HL-60/S4 treated with retinoic acid at 250 ng/mL for 4 days and 3 days (cell line): ENCODE measurements around the gene NDUFA9.

Experiments used
- in situ Hi-C: fragments of 300-500 bp; cut with MboI; formaldehyde crosslinking; loops from 2 replicates; pipeline ENCODE4 v1.7.0; 2022; ENCODE audit warnings: low sequenced_read_pairs

Gene NDUFA9

DNA sequence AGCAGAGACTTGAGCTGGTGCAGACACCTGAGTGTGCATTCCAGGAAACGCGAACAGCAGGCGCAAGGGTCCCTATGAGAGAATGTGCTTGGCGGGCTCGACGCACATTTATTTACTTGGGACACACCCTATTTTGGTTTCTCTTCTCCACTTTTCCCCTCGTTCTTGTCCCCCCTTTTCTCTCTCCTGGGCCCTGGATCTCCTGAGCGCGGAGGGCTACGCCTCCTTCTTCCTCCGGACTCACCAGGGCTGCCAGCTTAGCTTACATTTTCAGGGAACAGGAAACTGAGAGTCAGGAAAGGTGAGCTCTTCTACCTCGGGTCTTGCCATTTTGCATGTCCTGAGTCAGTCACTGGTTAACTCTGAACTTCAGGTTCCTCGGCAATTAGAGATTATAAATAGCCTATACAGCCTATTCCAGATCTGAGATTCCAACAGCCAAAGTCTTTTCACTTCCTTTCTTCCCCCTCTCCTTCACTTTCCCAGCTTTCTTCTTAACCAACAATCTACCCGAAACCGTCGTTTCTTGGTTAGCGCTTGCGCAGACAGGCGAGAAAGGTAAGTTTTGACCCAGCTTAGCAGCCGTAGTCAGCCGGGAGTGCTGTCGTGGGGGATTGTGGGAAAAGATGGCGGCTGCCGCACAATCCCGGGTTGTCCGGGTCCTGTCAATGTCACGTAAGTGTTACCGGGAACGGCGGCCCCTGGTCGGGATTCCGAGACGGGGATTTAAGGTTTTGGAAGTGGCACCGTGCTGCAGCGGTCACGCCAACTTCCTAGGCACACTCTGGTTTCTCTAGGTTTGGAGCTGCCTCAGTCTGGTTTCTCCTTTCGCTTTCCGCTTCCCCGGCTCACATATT lies at the start of gene NDUFA9, which contains the start of gene AKAP3:
NDUFA9 (plus strand) TSS at position 614 of the 857 bp plus-strand sequence; CDS start at position 627, 13 bp downstream.
AKAP3 (minus strand) TSS at position 551 of the 857 bp plus-strand sequence. CDS start 10,855 bp downstream, outside the sequence.
- in situ Hi-C loops: no loop called here

DNA sequence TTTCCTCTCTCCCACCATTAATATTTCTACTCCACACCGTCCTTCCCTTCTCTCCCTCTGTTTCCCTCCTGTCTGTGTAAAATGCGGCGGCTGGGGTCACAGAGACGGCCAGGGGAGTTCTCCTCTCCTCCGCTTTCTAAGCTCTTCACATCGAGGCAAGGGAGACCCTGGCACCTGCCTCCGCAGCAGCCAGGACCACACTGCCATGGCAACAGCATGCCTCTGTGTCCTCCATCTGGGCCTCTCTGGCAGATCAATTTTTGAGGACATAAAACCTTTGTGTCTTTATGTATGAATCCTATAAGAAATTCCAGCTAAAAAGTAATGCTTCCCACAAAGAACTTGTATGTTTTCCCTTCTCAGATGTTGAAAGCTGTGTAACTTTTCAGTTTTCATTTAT lies 45.5 kb upstream of the NDUFA9 start:
- in situ Hi-C loops: no loop called here

DNA sequence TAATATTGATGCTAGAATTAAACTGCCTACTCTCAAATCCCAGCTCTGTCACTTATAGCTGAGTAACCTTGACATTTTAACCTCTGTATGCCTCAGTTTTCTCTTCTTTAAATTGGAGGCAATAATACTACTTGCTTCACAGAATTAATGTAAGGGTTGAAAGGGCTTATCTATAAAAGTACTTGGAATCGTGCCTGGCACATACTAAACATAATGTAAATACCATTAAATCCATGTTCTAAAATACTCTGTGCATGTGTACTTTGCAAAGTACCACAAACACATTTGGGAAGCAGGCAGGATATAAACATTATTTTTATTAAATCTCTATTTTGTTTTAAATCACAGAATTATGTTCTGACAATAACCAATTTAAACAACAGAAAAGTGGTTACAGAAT lies 45.0 kb upstream of the NDUFA9 start:
- in situ Hi-C loops: no loop called here

GRCh38 chr12:4604684-4605193 lies 44.2 kb upstream of the NDUFA9 start:
- in situ Hi-C loops: no loop called here

DNA sequence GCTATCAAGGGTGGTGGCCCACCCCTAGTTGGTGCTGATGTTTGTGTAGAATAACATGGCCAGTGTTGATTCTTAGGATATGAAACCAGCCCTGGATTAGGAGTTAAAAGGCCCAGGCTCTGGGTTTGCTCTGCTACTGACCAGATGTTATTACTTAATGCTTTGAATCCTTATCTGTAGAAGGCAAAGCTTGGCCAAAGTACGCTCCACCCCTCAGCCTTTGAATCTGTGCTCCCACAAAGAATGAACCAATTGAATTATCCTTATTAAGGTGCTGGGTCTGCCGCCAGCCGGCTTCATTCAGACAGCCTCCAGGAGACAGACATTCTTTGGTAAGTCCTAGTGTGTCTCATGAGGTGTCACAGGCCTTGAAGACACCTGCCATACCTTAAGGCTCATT lies 41.9 kb upstream of the NDUFA9 start:
- in situ Hi-C loops: no loop called here

DNA sequence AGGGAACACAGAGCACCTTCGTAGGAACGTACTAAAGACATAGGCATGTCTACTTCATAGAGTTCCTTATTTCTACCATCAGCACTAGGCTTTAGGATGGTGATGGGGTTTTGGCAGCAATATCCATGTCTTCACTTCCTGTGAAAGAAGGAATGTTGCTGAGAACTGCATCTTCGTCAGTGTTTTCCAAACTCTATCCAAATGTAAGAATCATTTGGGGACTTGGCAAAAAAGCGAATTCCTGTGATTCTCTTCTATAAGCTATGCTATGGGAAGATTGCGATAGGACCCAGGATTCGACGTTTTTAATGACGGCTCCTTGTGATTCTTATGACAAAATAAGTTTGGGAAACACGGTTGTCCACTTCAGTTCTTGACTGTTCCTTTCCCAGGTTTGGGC lies 39.8 kb upstream of the NDUFA9 start:
- in situ Hi-C loops: no loop called here

- in situ Hi-C loops: no loop called here
These were observed 38.4 kb upstream of the NDUFA9 start for GRCh38 chr12:4610481-4610880.

DNA sequence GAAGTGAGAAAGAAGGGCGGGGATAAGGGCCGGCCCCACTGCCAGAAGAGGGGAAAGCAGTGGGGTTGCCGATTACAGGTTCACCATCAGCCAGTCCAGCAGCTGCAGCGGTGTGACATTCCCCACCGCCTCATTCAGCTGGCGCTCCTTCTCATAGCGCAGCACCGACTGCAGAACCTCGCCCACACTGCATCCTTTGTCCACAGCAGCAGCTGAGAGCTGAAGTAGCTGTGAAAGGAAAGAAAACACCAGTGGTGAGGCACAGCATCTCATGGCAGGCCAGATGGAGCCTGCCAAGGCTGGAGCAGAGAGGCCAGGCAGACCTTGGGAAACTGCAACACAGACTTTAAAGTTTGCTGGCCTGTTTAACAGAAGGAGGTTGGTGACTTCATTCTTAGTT lies 33.2 kb upstream of the NDUFA9 start:
- in situ Hi-C loops: no loop called here

DNA sequence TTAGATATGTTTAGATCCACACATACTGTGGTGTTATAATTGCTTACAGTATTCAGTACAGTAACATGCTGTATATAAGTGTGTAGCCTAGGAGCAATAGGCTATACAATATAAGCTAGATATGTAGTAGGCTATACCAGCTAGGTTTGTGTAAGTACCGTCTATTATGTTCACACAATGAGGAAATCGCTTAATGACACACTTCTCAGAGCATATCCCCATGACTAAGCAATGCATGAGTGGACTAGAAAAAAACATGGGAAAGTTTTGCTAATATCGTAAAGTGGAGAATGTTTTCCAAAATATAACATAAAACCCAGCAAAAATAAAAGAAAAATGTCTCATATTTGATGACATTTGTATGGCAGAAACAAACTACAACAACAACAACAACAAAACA lies 27.4 kb upstream of the NDUFA9 start:
- in situ Hi-C loops: no loop called here

GRCh38 chr12:4626543-4626942 lies 22.4 kb upstream of the NDUFA9 start:
- in situ Hi-C loops: no loop called here

- in situ Hi-C loops: no loop called here
These were observed 20.5 kb upstream of the NDUFA9 start for GRCh38 chr12:4628406-4628805.

DNA sequence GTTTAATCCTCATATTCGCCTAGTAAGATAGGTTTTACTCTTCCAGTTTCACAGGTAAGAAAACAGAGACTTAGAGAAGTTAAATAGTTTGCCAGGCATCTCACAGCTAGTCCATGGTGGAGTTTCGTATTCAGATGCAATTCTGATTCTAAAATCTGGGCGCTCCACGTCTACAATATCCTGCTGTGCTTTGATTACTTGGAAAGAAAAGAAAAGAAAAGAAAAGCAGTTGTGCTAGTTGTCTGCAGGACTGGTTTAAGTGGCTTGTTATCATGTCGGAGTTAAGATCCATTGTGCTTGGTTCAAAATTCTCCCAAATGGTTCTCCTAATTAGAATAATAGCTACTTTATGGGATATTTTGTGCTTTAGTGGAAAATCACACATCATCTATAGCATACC lies 18.7 kb upstream of the NDUFA9 start:
- in situ Hi-C loops: no loop called here

DNA sequence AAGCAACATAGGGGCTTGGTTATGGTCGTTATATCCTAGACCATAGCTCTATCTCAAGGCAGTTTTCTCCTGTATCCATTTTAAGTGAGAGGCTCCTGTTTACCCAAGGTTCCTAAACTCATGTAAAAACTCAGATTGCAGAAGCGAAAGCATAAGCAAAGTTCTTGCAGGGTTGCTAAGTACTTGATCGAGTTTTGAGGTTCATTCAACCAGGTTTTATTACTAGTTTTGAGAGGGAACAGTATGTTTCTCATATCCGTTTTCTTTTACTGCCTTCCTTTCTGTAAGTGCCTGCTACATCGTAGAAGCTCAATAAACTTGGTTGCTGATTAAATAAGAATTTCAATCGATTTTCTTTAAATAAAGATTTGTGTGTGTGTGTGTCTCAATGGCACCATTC lies 5.2 kb upstream of the NDUFA9 start:
- in situ Hi-C loops: no loop called here

GRCh38 chr12:4645023-4645422 lies 3.9 kb upstream of the NDUFA9 start:
- in situ Hi-C loops: no loop called here

GRCh38 chr12:4648104-4648500 lies 812 bp upstream of the NDUFA9 start:
- in situ Hi-C loops: no loop called here

DNA sequence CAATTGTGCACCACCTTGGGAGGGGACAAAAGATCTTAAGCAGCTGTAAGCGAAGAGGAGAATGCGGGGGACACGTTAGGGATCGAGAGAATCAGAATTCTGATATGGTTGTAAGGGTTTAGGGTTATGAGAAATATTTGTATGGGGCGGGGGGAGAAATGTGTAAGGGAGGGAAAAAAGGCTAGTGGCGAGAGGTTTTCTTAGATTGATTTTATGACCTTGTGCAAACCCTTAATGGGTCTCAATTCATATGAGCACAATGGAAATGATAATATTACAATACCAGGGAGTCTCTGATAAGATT lies 396 bp downstream of the NDUFA9 start:
- in situ Hi-C loops: no loop called here

DNA sequence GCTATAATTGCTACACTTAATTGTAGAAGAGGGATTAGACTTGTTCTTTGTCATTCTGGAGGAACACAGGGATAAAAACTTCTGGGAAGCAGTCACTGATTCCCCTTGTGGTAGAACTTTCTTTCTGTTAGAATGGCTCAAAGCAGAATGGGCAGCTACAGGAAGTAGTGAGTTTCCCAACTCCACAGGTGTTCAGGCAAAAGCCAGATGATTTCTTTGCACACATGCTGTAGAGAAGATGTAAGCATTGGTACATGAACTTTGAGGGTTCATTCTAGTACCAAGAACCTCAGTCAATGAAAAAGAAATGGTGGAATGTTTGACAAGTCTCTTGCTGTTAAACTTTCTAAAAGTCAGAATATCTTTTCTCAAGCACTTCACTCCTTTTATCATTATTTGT lies 4.3 kb downstream of the NDUFA9 start:
- in situ Hi-C loops: no loop called here

GRCh38 chr12:4653691-4654090 lies 4.8 kb downstream of the NDUFA9 start:
- in situ Hi-C loops: no loop called here

DNA sequence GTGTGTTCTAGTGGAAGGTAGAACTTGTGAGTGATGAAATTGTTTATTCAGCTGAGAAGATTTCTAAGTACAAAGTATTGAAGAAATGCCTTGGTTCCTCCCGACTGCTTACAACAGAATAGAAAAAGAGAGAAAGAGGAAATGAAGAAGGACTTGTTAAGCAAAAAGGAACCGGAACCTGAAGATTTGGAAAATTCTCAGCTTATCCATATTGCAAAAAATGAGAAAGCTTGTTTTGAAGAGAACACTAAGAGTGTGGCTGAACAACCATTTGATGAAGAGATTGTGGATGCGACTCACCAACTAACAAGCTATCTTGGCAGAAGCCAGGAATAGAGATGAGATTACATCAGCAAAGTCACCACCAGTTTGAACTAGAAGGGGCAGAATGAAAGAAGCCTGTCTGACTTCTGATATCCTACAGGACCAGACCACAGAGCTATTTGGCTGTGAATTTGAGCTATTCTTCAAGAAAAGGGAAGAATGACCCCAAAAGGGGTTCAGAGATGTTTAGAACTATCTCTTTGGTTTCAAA lies 15.1 kb downstream of the NDUFA9 start:
- in situ Hi-C loops: no loop called here

- in situ Hi-C loops: no loop called here
These were observed 16.3 kb downstream of the NDUFA9 start for GRCh38 chr12:4665236-4665635.

DNA sequence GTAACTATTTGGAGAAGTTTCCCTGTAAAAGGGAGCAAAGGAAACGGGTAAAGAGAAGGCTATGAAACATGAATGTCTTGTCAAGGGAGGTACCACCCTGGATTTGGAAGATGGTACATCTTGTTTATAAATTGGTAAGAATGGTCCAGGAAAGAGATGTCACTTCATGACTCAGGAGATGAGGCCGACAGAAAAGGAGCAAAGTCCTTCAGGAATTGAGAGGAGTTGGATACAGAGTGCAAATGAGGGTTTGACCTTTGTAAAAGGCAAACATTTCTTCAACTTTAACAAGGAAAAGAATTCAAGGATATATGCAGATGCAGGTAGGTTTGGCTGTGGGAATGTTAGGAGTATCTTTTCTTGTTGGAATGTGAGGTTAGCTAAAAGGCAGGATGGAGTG lies 30.8 kb downstream of the NDUFA9 start:
- in situ Hi-C loops: no loop called here

DNA sequence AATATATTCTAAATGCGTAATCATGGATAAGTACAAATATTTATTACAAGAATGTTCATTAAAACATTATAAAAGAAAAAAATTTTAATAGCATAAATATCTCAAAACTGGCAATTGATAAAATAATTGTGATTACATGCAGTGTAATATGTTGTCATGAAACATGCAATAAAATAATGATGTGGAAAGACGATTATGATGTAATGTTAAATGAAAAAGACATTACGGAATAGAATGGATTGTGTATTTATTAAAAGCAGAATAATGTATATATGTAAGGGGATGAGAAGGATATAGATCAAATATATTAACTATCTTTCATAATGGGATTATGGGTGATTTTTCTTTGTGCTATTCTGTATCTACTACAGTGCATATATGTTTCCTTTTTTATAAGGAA lies 32.8 kb downstream of the NDUFA9 start:
- in situ Hi-C loops: no loop called here

DNA sequence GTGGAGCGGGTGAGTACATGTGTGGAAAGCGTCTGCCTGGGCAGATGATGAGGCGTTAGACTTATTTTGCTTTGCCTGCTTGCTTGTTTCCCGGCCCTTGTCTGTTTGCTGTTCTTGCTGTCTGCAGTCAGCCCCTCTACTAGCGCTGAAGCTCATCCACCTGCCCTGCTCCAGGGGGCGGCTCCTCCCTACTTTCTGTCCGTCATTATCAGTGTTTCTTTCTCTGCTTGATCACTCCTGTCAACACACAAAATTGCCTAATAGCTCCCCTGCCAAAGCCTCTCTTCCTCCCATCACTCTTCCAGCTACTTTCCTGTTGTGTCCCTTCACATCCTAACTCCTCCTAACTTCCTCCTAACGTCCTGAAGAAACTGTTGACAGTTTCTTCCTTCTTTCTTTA lies 36.4 kb downstream of the NDUFA9 start:
- in situ Hi-C loops: no loop called here
